Measurements from ENCODE around the gene ZNF497. TPM values are rescaled to one million over a fixed set of nuclear protein-coding genes. Genes with fewer than 3 reads are reported as not detected.

Gene ZNF497
- 1.5 and 1.6 TPM in 2 replicates for total RNA-seq
- 3.3 and 4.3 TPM in 2 replicates for polyA plus RNA-seq

- no peaks in the 10 kb centered on the region for H3K9me2 ChIP-seq (replicated peaks; ENCODE audit: insufficient read depth)
- peaks cover 7% of the 10 kb centered on the region for H3K4me1 ChIP-seq (ENCODE audit: insufficient read depth)
- H4K20me1 ChIP-seq (ENCODE audit: insufficient read depth, poor library complexity, severe bottlenecking): no peaks in the 10 kb centered on the region
- peak; percentile 97 for DNase-seq (ENCODE audit: low spot score)
- H3K27ac ChIP-seq: peak within 1 kb of the TSS; percentile 100
- no peaks in the 10 kb centered on the region for H3K36me3 ChIP-seq (replicated peaks; ENCODE audit: insufficient read depth, low read depth)
- H3K9me3 ChIP-seq (ENCODE audit: low read depth): no peaks in the 10 kb centered on the region
- H2AFZ ChIP-seq: peak within 1 kb of the TSS; percentile 93
- WGBS (ENCODE audit: low lambda C conversion rate, missing lambda C conversion rate): 1% methylated on average over 74 of the region's 74 CpGs
- TF ChIP-seq EZH2 (IDR thresholded peaks at IDR 0.05; ENCODE audit: borderline replicate concordance): no peak
- no peak for TF ChIP-seq EZH2phosphoT487 (IDR thresholded peaks at IDR 0.05; ENCODE audit: low read depth, severe bottlenecking, unreplicated experiment)
- TF ChIP-seq CTCF (IDR thresholded peaks at IDR 0.05; ENCODE audit: poor library complexity): no peak
- no peaks in the 10 kb centered on the region for H3K27me3 ChIP-seq
- H3K4me3 ChIP-seq: peak within 1 kb of the TSS; percentile 93
- H3K79me2 ChIP-seq: peaks cover 8% of the 10 kb centered on the region
- H3K4me2 ChIP-seq: peak within 1 kb of the TSS; percentile 88
Observed at GRCh38 chr19:58362272-58362994, at the start of gene ZNF497. ZNF497 (minus strand) TSS chr19:58362751; CDS start chr19:58357635, 5,116 bp downstream.

- H3K79me2 ChIP-seq: peaks cover 40% of the 10 kb centered on the region
- WGBS (ENCODE audit: low lambda C conversion rate, missing lambda C conversion rate): 11% methylated on average over 30 of the region's 34 CpGs
Observed at GRCh38 chr19:58409010-58409790, 46.6 kb upstream of the ZNF497 start.

More at GRCh38 chr19:58409010-58409790, 46.6 kb upstream of the ZNF497 start:
- Histone ChIP-seq H3K27ac (peak overlapping the region; percentile 95), H3K27me3 (no peaks in the 10 kb centered on the region), H3K4me1 (ENCODE audit: insufficient read depth) (peaks cover 8% of the 10 kb centered on the region), H4K20me1 (ENCODE audit: insufficient read depth, poor library complexity, severe bottlenecking) (no peaks in the 10 kb centered on the region), H3K9me2 (replicated peaks; ENCODE audit: insufficient read depth) (no peaks in the 10 kb centered on the region), H3K4me2 (peak overlapping the region; percentile 97), H3K4me3 (peak overlapping the region; percentile 61), H3K36me3 (replicated peaks; ENCODE audit: insufficient read depth, low read depth) (no peaks in the 10 kb centered on the region), H2AFZ (peak overlapping the region; percentile 98), H3K9me3 (ENCODE audit: low read depth) (no peaks in the 10 kb centered on the region)
- peak; percentile 56 for DNase-seq (ENCODE audit: low spot score)
- TF ChIP-seq CTCF (IDR thresholded peaks at IDR 0.05; ENCODE audit: poor library complexity) (no peak), EZH2 (IDR thresholded peaks at IDR 0.05; ENCODE audit: borderline replicate concordance) (no peak), EZH2phosphoT487 (IDR thresholded peaks at IDR 0.05; ENCODE audit: low read depth, severe bottlenecking, unreplicated experiment) (no peak)

Measured in hepatocyte (in vitro differentiated cells).